Glutamatergic neuron (in vitro differentiated cells): Measurements from ENCODE around the gene SHISA5. TPM values are rescaled to one million over a fixed set of nuclear protein-coding genes. Genes with fewer than 3 reads are reported as not detected.
A peak's percentile ranks its signal among the peaks of the same experiment; 100 is the strongest.

Experiments
- DNase-seq: peaks from one replicate; pipeline ENCODE4 v3.0.0; 2022
- H3K27ac Mint-ChIP-seq: one replicate; pipeline ENCODE4 v1.8.0; 2020; ENCODE audit warnings: mild to moderate bottlenecking, mixed read lengths, inconsistent platforms; ENCODE audit not compliant: unreplicated experiment
- H3K27me3 Mint-ChIP-seq: one replicate; pipeline ENCODE4 v1.8.0; 2020; ENCODE audit warnings: mild to moderate bottlenecking, moderate library complexity, mixed read lengths, inconsistent platforms; ENCODE audit not compliant: unreplicated experiment
- H3K36me3 Mint-ChIP-seq: one replicate; pipeline ENCODE4 v1.8.0; 2020; ENCODE audit warnings: mild to moderate bottlenecking, mixed read lengths, inconsistent platforms; ENCODE audit not compliant: unreplicated experiment
- H3K4me1 Mint-ChIP-seq: one replicate; pipeline ENCODE4 v1.8.0; 2020; ENCODE audit warnings: mild to moderate bottlenecking, low read depth, mixed read lengths, inconsistent platforms; ENCODE audit not compliant: unreplicated experiment
- H3K4me3 Mint-ChIP-seq: one replicate; pipeline ENCODE4 v1.8.0; 2020; ENCODE audit warnings: mild to moderate bottlenecking, mixed read lengths, inconsistent platforms; ENCODE audit not compliant: unreplicated experiment
- H3K9me3 Mint-ChIP-seq: one replicate; pipeline ENCODE4 v1.8.0; 2020; ENCODE audit warnings: mild to moderate bottlenecking, moderate library complexity, mixed read lengths, inconsistent platforms; ENCODE audit not compliant: unreplicated experiment
- CTCF ChIP-seq: fragments of 200-600 bp; sonication (generic); IDR thresholded peaks from one replicate; pipeline ENCODE4 v1.5.0; 2021; ENCODE audit not compliant: partially characterized antibody, unreplicated experiment
- total RNA-seq: library from RNA; stranded (reverse); fragmentation: NEBNext Ultra II Directional; extraction: Animal tissue kit (Norgen Biotek cat#: 25700); gene quantifications from one replicate; pipeline ENCODE4 v1.2.1, GENCODE V29; 2021; ENCODE audit not compliant: unreplicated experiment

Gene SHISA5
- total RNA-seq, 1 donor from 2014 or later = 261 TPM

GRCh38 chr3:48441940-48442339 lies 62.0 kb downstream of the SHISA5 start:
- H3K4me1 Mint-ChIP-seq = peaks cover 11% of the 10 kb centered on the region
- TF ChIP-seq CTCF = no peak

GRCh38 chr3:48440590-48440958 lies 63.4 kb downstream of the SHISA5 start:
- no peak for DNase-seq
- Mint-ChIP-seq H3K27ac (peak overlapping the region; percentile 86), H3K27me3 (no peaks in the 10 kb centered on the region), H3K4me3 (peak overlapping the region; percentile 100), H3K9me3 (peaks cover 6% of the 10 kb centered on the region), H3K4me1 (peaks cover 4% of the 10 kb centered on the region), H3K36me3 (no peaks in the 10 kb centered on the region)
- TF ChIP-seq CTCF = no peak

More at GRCh38 chr3:48441940-48442339, 62.0 kb downstream of the SHISA5 start:
- H3K4me3 Mint-ChIP-seq = peak overlapping the region; percentile 100
- peaks cover 8% of the 10 kb centered on the region for H3K9me3 Mint-ChIP-seq
- no peak for DNase-seq
- H3K27ac Mint-ChIP-seq = no peak overlapping the region
- H3K36me3 Mint-ChIP-seq = no peaks in the 10 kb centered on the region
- peaks cover 3% of the 10 kb centered on the region for H3K27me3 Mint-ChIP-seq

- peak within 1 kb of the TSS; percentile 100 for H3K4me3 Mint-ChIP-seq
- H3K27ac Mint-ChIP-seq = peak within 1 kb of the TSS; percentile 86
Observed at GRCh38 chr3:48439820-48440589, 64.0 kb downstream of the SHISA5 start, which contains the start of the genes CCDC51 and TMA7. Gene CCDC51, minus strand, starts transcription at chr3:48440119. Its CDS starts 4,991 bp downstream, at chr3:48435128. Gene TMA7, plus strand, starts transcription at chr3:48440257. Its CDS starts 40 bp downstream, at chr3:48440297.

GRCh38 chr3:48437812-48438211 lies 66.2 kb downstream of the SHISA5 start:
- DNase-seq = no peak
- Mint-ChIP-seq H3K36me3 (no peaks in the 10 kb centered on the region), H3K4me3 (no peak overlapping the region), H3K27me3 (no peaks in the 10 kb centered on the region), H3K27ac (no peak overlapping the region), H3K4me1 (peaks cover 4% of the 10 kb centered on the region), H3K9me3 (peaks cover 8% of the 10 kb centered on the region)
- no peak for TF ChIP-seq CTCF

More at GRCh38 chr3:48439820-48440589, 64.0 kb downstream of the SHISA5 start, which contains the start of the genes CCDC51 and TMA7:
- H3K27me3 Mint-ChIP-seq = no peaks in the 10 kb centered on the region
- peaks cover 6% of the 10 kb centered on the region for H3K9me3 Mint-ChIP-seq
- TF ChIP-seq CTCF = no peak
- peaks cover 4% of the 10 kb centered on the region for H3K4me1 Mint-ChIP-seq
- DNase-seq = peak; percentile 98
- no peaks in the 10 kb centered on the region for H3K36me3 Mint-ChIP-seq

GRCh38 chr3:48436855-48437254 lies 67.1 kb downstream of the SHISA5 start:
- Mint-ChIP-seq H3K4me1 (peaks cover 4% of the 10 kb centered on the region), H3K4me3 (no peak overlapping the region), H3K27ac (no peak overlapping the region), H3K9me3 (peaks cover 8% of the 10 kb centered on the region), H3K36me3 (no peaks in the 10 kb centered on the region), H3K27me3 (no peaks in the 10 kb centered on the region)
- DNase-seq = no peak
- TF ChIP-seq CTCF = no peak
